ENCODE results near the gene LGALS9.

DNA sequence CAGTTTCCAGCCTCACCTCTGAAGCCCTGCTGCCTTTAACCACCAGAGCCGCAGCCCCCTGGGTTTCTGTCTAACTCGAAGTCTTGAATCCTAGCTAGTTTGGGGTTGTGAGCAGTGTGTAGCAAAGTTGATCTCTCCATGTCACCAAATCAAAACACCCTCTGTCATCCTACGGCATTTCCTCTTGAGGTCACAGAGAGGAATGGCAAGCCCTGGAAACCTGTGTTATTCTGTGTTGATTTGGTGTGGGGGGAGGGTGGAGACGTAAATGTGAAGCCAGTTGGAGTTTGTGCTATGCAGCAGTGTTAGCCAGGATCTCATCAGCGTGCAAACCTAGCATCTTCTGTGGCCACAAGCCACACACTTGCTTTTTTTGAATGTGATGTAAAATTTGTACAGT lies 5.1 kb upstream of the LGALS9 start:
- TF ChIP-seq, protein P1, sequence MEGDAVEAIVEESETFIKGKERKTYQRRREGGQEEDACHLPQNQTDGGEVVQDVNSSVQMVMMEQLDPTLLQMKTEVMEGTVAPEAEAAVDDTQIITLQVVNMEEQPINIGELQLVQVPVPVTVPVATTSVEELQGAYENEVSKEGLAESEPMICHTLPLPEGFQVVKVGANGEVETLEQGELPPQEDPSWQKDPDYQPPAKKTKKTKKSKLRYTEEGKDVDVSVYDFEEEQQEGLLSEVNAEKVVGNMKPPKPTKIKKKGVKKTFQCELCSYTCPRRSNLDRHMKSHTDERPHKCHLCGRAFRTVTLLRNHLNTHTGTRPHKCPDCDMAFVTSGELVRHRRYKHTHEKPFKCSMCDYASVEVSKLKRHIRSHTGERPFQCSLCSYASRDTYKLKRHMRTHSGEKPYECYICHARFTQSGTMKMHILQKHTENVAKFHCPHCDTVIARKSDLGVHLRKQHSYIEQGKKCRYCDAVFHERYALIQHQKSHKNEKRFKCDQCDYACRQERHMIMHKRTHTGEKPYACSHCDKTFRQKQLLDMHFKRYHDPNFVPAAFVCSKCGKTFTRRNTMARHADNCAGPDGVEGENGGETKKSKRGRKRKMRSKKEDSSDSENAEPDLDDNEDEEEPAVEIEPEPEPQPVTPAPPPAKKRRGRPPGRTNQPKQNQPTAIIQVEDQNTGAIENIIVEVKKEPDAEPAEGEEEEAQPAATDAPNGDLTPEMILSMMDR (IDR thresholded peaks at IDR 0.05; ENCODE audit: low read length) = no peak
- no peak for TF ChIP-seq EZH2 (IDR thresholded peaks at IDR 0.05; ENCODE audit: borderline replicate concordance, low read length)
